Uterus (tissue), 2 donors: ENCODE measurements around the gene AGBL5.

Experiments
- POLR2A ChIP-seq, 2 donors: fragments of 450-650 bp; IDR thresholded peaks; one replicate each; pipeline ENCODE4 v1.6.1; 2016; ENCODE audit warnings: antibody characterized with exemption in 2 of 2, mild to moderate bottlenecking in 1 of 2, moderate library complexity in 1 of 2
- TF ChIP-seq, protein P1 (sequence below), 4 experiments: fragments of 200-600 bp in 2 of 4; fragments of 450-650 bp in 2 of 4; sonication (generic) in 2 of 4; IDR thresholded peaks; one replicate each; pipeline ENCODE4 v1.5.1; 2016 to 2019; ENCODE audit warnings: antibody characterized with exemption in 4 of 4, mild to moderate bottlenecking in 2 of 4, moderate library complexity in 1 of 4

DNA sequence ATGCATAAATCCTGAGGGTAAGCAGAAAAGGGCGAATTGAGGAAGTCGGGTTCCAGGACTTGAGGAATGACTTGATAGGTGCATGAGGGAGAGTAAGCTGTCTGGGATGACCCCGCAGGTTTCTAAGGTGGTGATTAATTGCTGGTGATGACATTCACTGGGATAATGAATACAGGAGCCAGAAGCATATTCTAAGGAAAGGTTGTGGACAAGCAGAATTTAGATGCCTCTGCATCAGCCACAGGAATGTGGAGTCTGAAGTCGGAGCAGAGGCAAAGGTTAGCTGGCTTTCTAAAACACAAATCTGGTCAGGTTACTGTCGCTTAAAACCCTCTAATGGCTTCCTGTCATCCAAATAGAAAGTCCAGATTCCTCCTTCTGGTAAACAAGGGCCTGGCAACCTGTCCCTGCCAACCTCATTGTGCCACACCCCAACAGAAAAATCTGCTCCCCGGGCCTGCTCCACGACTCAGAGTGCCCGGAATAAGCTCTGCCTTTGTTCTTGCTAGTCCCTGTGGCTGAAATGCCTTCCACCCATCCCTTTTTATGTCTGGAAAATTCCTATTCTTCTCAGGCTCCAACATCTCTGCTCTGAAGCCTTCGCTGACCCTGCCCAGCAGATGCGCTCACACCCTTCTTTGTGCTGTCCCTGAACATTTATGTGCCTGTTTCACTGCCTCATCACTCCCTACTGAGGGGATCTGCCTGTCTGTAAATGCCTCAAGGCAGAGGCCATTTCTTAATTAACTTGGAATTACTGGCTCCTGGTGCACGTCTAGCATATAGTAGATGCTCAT, 30.0 kb upstream of the AGBL5 start:
- TF ChIP-seq POLR2A (IDR thresholded peaks at IDR 0.05) = no peak
- TF ChIP-seq, protein P1, sequence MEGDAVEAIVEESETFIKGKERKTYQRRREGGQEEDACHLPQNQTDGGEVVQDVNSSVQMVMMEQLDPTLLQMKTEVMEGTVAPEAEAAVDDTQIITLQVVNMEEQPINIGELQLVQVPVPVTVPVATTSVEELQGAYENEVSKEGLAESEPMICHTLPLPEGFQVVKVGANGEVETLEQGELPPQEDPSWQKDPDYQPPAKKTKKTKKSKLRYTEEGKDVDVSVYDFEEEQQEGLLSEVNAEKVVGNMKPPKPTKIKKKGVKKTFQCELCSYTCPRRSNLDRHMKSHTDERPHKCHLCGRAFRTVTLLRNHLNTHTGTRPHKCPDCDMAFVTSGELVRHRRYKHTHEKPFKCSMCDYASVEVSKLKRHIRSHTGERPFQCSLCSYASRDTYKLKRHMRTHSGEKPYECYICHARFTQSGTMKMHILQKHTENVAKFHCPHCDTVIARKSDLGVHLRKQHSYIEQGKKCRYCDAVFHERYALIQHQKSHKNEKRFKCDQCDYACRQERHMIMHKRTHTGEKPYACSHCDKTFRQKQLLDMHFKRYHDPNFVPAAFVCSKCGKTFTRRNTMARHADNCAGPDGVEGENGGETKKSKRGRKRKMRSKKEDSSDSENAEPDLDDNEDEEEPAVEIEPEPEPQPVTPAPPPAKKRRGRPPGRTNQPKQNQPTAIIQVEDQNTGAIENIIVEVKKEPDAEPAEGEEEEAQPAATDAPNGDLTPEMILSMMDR (IDR thresholded peaks at IDR 0.05) = no peak
